Measurements from ENCODE around the gene GAS6.

GRCh38 chr13:113816946-113817859 lies 46.7 kb downstream of the GAS6 start:
- peak; percentile 88 for TF ChIP-seq CTCF (IDR thresholded peaks at IDR 0.05; ENCODE audit: low read length)
- no peak for TF ChIP-seq EZH2phosphoT487 (IDR thresholded peaks at IDR 0.05; ENCODE audit: low read length)
- TF ChIP-seq EZH2 (optimal IDR thresholded peaks at IDR 0.05; ENCODE audit: low read depth, low read length): no peak
